Measurements from ENCODE around the gene KRT80.

- TF ChIP-seq CTCF (conservative IDR thresholded peaks at IDR 0.05 in 1 of 2, IDR thresholded peaks at IDR 0.05 in 1 of 2; ENCODE audit: extremely low read depth in 1 of 2, insufficient read depth in 1 of 2, low read depth in 1 of 2, low read length in 2 of 2) (no peak), EZH2 (IDR thresholded peaks at IDR 0.05; ENCODE audit: borderline replicate concordance, low read length) (no peak)
These were observed 26.2 kb upstream of the KRT80 start for GRCh38 chr12:52218001-52218400.

Measured in mammary epithelial cell (primary cell).